Activated naive CD4-positive, alpha-beta T cell treated with anti-CD3 and anti-CD28 coated beads, Interleukin-2, amount 10 ng/mL, durations not matched to agents 7 days and 5 days (primary cell): ENCODE results near the gene NANOS3.

Experiments used
- CTCF ChIA-PET: fragments of 350-600 bp; sonication (Branson Sonifier 250); formaldehyde crosslinking; loops from one replicate; lab custom pipeline; 2021; ENCODE audit warnings: antibody characterized with exemption; lab: Charles Lee
- DNase-seq: peaks from one replicate; pipeline ENCODE4 v3.0.0-alpha.2; 2020
- H3K27ac Mint-ChIP-seq: one replicate; pipeline ENCODE4 v1.8.0; 2021; ENCODE audit warnings: mild to moderate bottlenecking, moderate library complexity, mixed read lengths
- H3K27me3 Mint-ChIP-seq: one replicate; pipeline ENCODE4 v1.8.0; 2021; ENCODE audit warnings: mild to moderate bottlenecking, mixed read lengths
- H3K36me3 Mint-ChIP-seq: one replicate; pipeline ENCODE4 v1.8.0; 2021; ENCODE audit warnings: mixed read lengths
- H3K4me1 Mint-ChIP-seq: one replicate; pipeline ENCODE4 v1.8.0; 2021; ENCODE audit warnings: mixed read lengths
- H3K4me3 Mint-ChIP-seq: one replicate; pipeline ENCODE4 v1.8.0; 2021; ENCODE audit warnings: mild to moderate bottlenecking, moderate library complexity, mixed read lengths
- H3K9me3 Mint-ChIP-seq: one replicate; pipeline ENCODE4 v1.8.0; 2021; ENCODE audit warnings: mixed read lengths

Gene NANOS3

GRCh38 chr19:13839938-13840304 lies 37.0 kb upstream of the NANOS3 start:
- Mint-ChIP-seq H3K36me3 (peaks cover 38% of the 10 kb centered on the region), H3K9me3 (no peaks in the 10 kb centered on the region)

GRCh38 chr19:13840305-13841085 lies 36.4 kb upstream of the NANOS3 start:
- H3K36me3 Mint-ChIP-seq, result peaks cover 36% of the 10 kb centered on the region
- CTCF ChIA-PET, result interaction anchor here (2.9 kb wide), 1 partner anchor 22 kb away, joined by 14 read pairs; no protein-coding TSS in a partner anchor

More at GRCh38 chr19:13839938-13840304, 37.0 kb upstream of the NANOS3 start:
- DNase-seq, result no peak
- H3K4me3 Mint-ChIP-seq, result peak overlapping the region; percentile 93
- CTCF ChIA-PET, result interaction anchor here (1.4 to 2.9 kb wide), 2 partner anchors 22 to 55 kb away, joined by 4 to 14 read pairs; no protein-coding TSS in a partner anchor
- no peaks in the 10 kb centered on the region for H3K27me3 Mint-ChIP-seq
- H3K4me1 Mint-ChIP-seq, result peaks cover 78% of the 10 kb centered on the region
- peak overlapping the region; percentile 97 for H3K27ac Mint-ChIP-seq

GRCh38 chr19:13841086-13841961 lies 35.6 kb upstream of the NANOS3 start:
- Mint-ChIP-seq H3K4me3 (peak overlapping the region; percentile 93), H3K27me3 (no peaks in the 10 kb centered on the region), H3K4me1 (peaks cover 78% of the 10 kb centered on the region), H3K9me3 (no peaks in the 10 kb centered on the region), H3K27ac (peak overlapping the region; percentile 97), H3K36me3 (peaks cover 33% of the 10 kb centered on the region)
- CTCF ChIA-PET, result interaction anchor here (2.9 kb wide), 1 partner anchor 21 kb away, joined by 14 read pairs; no protein-coding TSS in a partner anchor
- DNase-seq, result peak; percentile 43

More at GRCh38 chr19:13840305-13841085, 36.4 kb upstream of the NANOS3 start:
- H3K27ac Mint-ChIP-seq, result peak overlapping the region; percentile 97
- DNase-seq, result peak; percentile 45
- H3K4me1 Mint-ChIP-seq, result peaks cover 78% of the 10 kb centered on the region
- H3K4me3 Mint-ChIP-seq, result peak overlapping the region; percentile 93
- H3K9me3 Mint-ChIP-seq, result no peaks in the 10 kb centered on the region
- no peaks in the 10 kb centered on the region for H3K27me3 Mint-ChIP-seq

DNA sequence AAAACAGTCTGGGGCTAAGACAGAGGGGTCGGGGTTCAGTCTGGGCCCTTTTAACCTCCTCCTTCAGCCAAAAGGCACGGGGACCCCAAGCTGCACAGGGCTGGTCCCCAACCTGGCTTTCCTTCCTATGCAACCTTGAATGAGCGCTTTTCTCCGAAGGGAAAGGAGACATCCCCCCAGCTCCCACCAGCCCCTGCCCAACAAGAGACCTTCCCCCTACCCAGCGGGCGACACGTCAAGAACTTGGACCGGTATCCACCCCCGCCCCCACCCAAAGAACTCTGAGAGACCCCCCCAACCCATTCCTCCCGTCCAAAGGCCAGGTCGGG lies 35.0 kb upstream of the NANOS3 start:
- H3K36me3 Mint-ChIP-seq, result peaks cover 33% of the 10 kb centered on the region
- peak; percentile 36 for DNase-seq
- no peaks in the 10 kb centered on the region for H3K27me3 Mint-ChIP-seq
- peak overlapping the region; percentile 93 for H3K4me3 Mint-ChIP-seq
- CTCF ChIA-PET, result no interaction called here
- H3K27ac Mint-ChIP-seq, result peak overlapping the region; percentile 97
- H3K4me1 Mint-ChIP-seq, result peaks cover 78% of the 10 kb centered on the region
- no peaks in the 10 kb centered on the region for H3K9me3 Mint-ChIP-seq

DNA sequence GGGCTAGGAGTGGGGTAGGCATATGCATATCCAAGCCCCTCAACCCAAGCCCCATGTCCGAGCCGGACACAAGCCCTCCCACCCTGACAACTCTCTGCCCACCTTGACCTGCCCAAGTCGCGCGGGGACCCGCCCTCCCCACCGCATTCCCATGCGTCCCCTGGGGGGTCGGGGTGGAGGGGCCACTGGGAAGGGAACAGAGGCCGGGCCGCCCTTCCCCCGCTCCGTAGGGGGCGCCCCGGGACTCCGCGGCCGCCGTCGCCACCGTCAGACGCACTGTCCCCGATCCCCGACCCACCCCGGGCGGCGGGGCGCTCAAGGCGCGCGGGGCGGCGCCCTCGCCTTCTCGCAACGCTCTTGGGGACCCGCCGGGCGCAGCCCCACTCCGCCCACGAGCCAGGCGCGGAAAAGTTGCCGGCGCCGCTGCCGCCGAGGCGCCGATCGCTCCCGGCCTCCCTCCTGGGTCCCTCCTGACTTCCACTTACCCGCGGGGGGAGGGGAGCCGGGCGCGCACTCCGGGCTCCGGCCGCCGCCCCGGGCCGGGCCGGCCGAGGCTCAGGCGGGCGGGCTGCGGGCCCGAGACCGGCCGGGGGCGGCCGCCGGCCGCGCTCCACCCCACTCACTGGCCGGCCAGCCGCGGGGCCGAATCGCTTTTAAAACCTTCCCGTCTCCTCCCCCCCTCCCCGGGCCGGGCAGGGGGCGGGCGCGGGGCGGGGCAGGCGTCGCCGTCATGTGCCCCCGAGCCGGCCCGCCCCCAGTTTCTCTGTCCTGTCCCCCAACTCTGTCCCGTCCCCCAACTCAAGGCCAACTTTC lies 34.4 kb upstream of the NANOS3 start:
- CTCF ChIA-PET, result no interaction called here
- Mint-ChIP-seq H3K36me3 (peaks cover 29% of the 10 kb centered on the region), H3K27ac (peak overlapping the region; percentile 97), H3K27me3 (no peaks in the 10 kb centered on the region), H3K4me1 (peaks cover 72% of the 10 kb centered on the region), H3K4me3 (peak overlapping the region; percentile 93), H3K9me3 (no peaks in the 10 kb centered on the region)
- DNase-seq, result peak; percentile 79

DNA sequence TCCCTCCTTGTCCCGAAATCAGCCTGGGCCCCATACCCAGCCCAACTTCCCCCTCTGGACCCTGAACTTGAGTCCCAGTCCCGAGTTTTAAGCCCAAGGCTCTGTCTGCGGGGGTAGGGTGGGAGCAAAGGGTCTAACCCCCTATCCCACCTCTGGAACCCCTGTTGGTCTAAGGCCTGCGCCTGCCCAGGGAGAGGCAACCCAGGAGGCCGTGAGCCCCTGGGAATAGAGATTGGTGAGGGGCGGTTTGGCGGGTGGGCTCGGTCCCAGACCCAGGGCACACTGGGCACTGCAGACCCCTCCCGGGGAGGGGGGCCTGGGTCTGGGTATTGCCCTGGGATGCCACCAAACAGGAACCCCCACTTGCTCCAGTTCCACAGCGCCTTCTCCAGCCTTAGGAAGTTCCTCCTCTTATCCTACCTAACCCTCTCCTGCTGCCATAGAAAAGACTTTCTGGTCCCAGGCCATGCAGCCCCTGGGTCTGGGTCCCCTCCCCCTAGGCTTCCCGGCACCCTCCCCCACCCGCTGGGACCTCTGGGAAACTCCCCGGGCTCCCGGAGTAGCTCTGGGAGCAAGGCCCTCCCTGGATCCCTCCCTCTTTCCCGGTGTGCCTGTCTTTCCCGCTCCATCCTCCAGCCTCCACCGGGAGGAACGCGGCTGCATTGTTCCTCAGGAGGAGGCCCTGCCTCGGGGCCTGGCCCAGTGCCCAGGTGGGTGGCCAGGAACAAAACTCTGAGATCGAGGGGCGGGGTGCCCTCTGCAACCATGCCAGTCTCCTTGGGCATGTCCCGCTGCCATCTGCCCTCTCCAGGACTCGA lies 33.6 kb upstream of the NANOS3 start:
- H3K4me1 Mint-ChIP-seq, result peaks cover 70% of the 10 kb centered on the region
- DNase-seq, result no peak
- H3K27me3 Mint-ChIP-seq, result no peaks in the 10 kb centered on the region
- peaks cover 29% of the 10 kb centered on the region for H3K36me3 Mint-ChIP-seq
- CTCF ChIA-PET, result no interaction called here
- H3K4me3 Mint-ChIP-seq, result peak overlapping the region; percentile 85
- H3K27ac Mint-ChIP-seq, result peak overlapping the region; percentile 86
- no peaks in the 10 kb centered on the region for H3K9me3 Mint-ChIP-seq

DNA sequence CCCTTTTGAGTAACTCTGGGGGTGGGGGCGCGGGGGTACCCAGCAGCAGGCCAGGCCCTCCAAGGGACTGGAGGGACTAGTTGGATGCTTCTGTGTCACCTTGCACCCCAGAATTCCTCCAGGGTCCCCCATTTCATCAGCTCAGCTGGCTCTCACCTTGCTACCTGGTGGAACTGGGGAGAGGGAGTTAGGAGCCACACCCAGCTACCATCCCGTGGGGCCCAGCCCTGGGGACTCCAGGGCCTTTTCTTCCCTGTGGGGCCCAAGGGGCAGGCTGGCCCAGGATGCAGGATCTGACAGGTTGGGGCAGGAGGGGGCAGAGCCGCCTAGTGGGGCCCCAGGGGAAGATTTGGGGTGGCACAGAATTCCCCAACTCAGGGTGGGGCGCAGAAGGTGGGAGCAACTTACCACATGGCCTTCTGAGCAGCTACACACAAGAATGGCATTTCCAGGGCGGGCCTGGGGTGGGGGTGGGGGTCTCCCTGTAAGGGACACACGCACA lies 32.8 kb upstream of the NANOS3 start:
- H3K4me3 Mint-ChIP-seq, result peak overlapping the region; percentile 63
- peaks cover 4% of the 10 kb centered on the region for H3K27me3 Mint-ChIP-seq
- no peaks in the 10 kb centered on the region for H3K9me3 Mint-ChIP-seq
- no peak for DNase-seq
- H3K4me1 Mint-ChIP-seq, result peaks cover 69% of the 10 kb centered on the region
- H3K27ac Mint-ChIP-seq, result peak overlapping the region; percentile 55
- CTCF ChIA-PET, result no interaction called here
- H3K36me3 Mint-ChIP-seq, result peaks cover 24% of the 10 kb centered on the region

- Mint-ChIP-seq H3K4me1 (peaks cover 69% of the 10 kb centered on the region), H3K27ac (peak overlapping the region; percentile 96), H3K9me3 (no peaks in the 10 kb centered on the region), H3K4me3 (peak overlapping the region; percentile 72), H3K27me3 (peaks cover 21% of the 10 kb centered on the region), H3K36me3 (peaks cover 3% of the 10 kb centered on the region)
- CTCF ChIA-PET, result interaction anchor here (0.7 to 2.0 kb wide), 8 partner anchors 9 to 569 kb away, joined by 3 to 17 read pairs (median 4); no protein-coding TSS in a partner anchor
- peak; percentile 98 for DNase-seq
Observed at GRCh38 chr19:13846557-13847406, 30.2 kb upstream of the NANOS3 start.

- CTCF ChIA-PET, result interaction anchor here (0.7 to 2.0 kb wide), 6 partner anchors 8 to 63 kb away, joined by 3 to 17 read pairs (median 4); no protein-coding TSS in a partner anchor
- peak; percentile 89 for DNase-seq
- Mint-ChIP-seq H3K4me3 (peak overlapping the region; percentile 72), H3K36me3 (no peaks in the 10 kb centered on the region), H3K4me1 (peaks cover 66% of the 10 kb centered on the region), H3K27me3 (peaks cover 21% of the 10 kb centered on the region), H3K27ac (peak overlapping the region; percentile 96), H3K9me3 (no peaks in the 10 kb centered on the region)
Observed at GRCh38 chr19:13847407-13848339, 29.3 kb upstream of the NANOS3 start.

GRCh38 chr19:13848340-13848677 lies 28.6 kb upstream of the NANOS3 start:
- peaks cover 21% of the 10 kb centered on the region for H3K27me3 Mint-ChIP-seq
- peaks cover 62% of the 10 kb centered on the region for H3K4me1 Mint-ChIP-seq
- DNase-seq, result no peak
- H3K27ac Mint-ChIP-seq, result peak overlapping the region; percentile 28
- CTCF ChIA-PET, result interaction anchor here (1.2 to 1.5 kb wide), 2 partner anchors 14 to 61 kb away, joined by 4 to 8 read pairs; no protein-coding TSS in a partner anchor
- no peaks in the 10 kb centered on the region for H3K9me3 Mint-ChIP-seq
- no peaks in the 10 kb centered on the region for H3K36me3 Mint-ChIP-seq
- H3K4me3 Mint-ChIP-seq, result peak overlapping the region; percentile 23
